GM13977 (cell line): ENCODE measurements around the gene ANXA3.
"Not testable (repeated sequence)": the region's sequence is repeated elsewhere in the genome, so short reads cannot be mapped to it uniquely, and the experiment has no call there.

Experiments
- DNase-seq: peaks from one replicate; pipeline ENCODE4 v3.0.0; 2012; ENCODE audit warnings: low spot score
- CTCF ChIP-seq: IDR thresholded peaks from 2 replicates; pipeline ENCODE4 v1.5.1; 2012; ENCODE audit warnings: mild to moderate bottlenecking, control low read depth; ENCODE audit not compliant: insufficient read depth; ENCODE audit errors: extremely low read depth, missing control alignments
- in situ Hi-C: fragments of 300-500 bp; cut with MboI; formaldehyde crosslinking; loops from one replicate; pipeline ENCODE4 v1.12.0; 2022; ENCODE audit warnings: low sequenced_read_pairs, low pct_unique_long_range_greater_than_20kb, mixed read lengths, inconsistent platforms; ENCODE audit not compliant: unreplicated experiment

ANXA3 gene

GRCh38 chr4:78542373-78542772, 9.2 kb upstream of the ANXA3 start:
- DNase-seq: no peak
- TF ChIP-seq CTCF: no peak
- in situ Hi-C loops: no loop called here

- no peak for DNase-seq
- in situ Hi-C loops: no loop called here
- TF ChIP-seq CTCF: no peak
Observed at GRCh38 chr4:78543424-78544125, 8.0 kb upstream of the ANXA3 start.

GRCh38 chr4:78544678-78545077, 6.9 kb upstream of the ANXA3 start:
- DNase-seq: no peak
- TF ChIP-seq CTCF: no peak
- in situ Hi-C loops: no loop called here

GRCh38 chr4:78545275-78546246, 6.0 kb upstream of the ANXA3 start:
- DNase-seq: no peak
- no peak for TF ChIP-seq CTCF
- in situ Hi-C loops: no loop called here

- in situ Hi-C loops, DNase-seq: not testable (repeated sequence)
Observed at GRCh38 chr4:78547899-78548298, 3.7 kb upstream of the ANXA3 start.

DNA sequence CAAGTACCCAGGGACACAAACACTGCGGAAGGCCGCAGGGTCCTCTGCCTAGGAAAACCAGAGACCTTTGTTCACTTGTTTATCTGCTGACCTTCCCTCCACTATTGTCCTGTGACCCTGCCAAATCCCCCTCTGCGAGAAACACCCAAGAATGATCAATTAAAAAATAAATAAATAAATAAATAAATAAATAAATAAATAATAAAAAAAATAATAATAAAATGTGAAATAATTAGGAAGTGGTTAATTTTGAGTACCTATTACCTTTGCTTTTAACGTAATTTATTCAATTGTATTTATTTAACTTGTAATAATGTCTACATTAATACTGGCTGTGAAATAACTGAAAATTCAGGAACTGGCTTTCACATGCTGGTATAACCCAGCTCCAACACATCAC, 2.7 kb upstream of the ANXA3 start:
- in situ Hi-C loops, DNase-seq: not testable (repeated sequence)

GRCh38 chr4:78552389-78553042, 946 bp downstream of the ANXA3 start:
- TF ChIP-seq CTCF: no peak
- no peak for DNase-seq
- in situ Hi-C loops: no loop called here
